Mesendoderm (in vitro differentiated cells): ENCODE results near the gene FGD5.

Experiments
- DNase-seq: peaks from one replicate; pipeline ENCODE4 v3.0.0; 2013
- H2AK5ac ChIP-seq: 2 replicates; pipeline ENCODE4 v1.6.1; 2013; ENCODE audit warnings: low read length, inconsistent platforms
- H2BK120ac ChIP-seq: 2 replicates; pipeline ENCODE4 v1.6.1; 2013; ENCODE audit warnings: low read depth, mild to moderate bottlenecking, low read length, moderate library complexity, mixed read lengths
- H2BK15ac ChIP-seq: replicated peaks from 2 replicates; pipeline ENCODE4 v1.6.1; 2013; ENCODE audit warnings: low read depth, mild to moderate bottlenecking, moderate library complexity
- H2BK5ac ChIP-seq: 2 replicates; pipeline ENCODE4 v1.6.1; 2013; ENCODE audit warnings: low read length, inconsistent platforms
- H3K18ac ChIP-seq: 2 replicates; pipeline ENCODE4 v1.6.1; 2013; ENCODE audit warnings: mild to moderate bottlenecking, low read length, mixed read lengths
- H3K23ac ChIP-seq: one replicate; pipeline ENCODE4 v1.6.1; 2013; ENCODE audit warnings: low read length
- H3K27ac ChIP-seq: 2 replicates; pipeline ENCODE4 v1.5.1; 2013; ENCODE audit warnings: low read depth, mild to moderate bottlenecking, inconsistent platforms, low read length, moderate library complexity
- H3K27me3 ChIP-seq: 2 replicates; pipeline ENCODE4 v1.6.1; 2013; ENCODE audit warnings: low read length, control low read depth, mild to moderate bottlenecking, inconsistent platforms; ENCODE audit not compliant: insufficient read depth, poor library complexity
- H3K36me3 ChIP-seq: 2 replicates; pipeline ENCODE4 v1.6.1; 2013; ENCODE audit warnings: low read length, inconsistent platforms; ENCODE audit not compliant: control insufficient read depth, insufficient read depth
- H3K4ac ChIP-seq: one replicate; pipeline ENCODE4 v1.6.1; 2013; ENCODE audit warnings: low read depth, mild to moderate bottlenecking, low read length, moderate library complexity
- H3K4me1 ChIP-seq: 2 replicates; pipeline ENCODE4 v1.6.1; 2013; ENCODE audit warnings: low read depth, low read length, inconsistent platforms; ENCODE audit not compliant: control insufficient read depth
- H3K4me2 ChIP-seq: 2 replicates; pipeline ENCODE4 v1.6.1; 2013; ENCODE audit warnings: low read length
- H3K4me3 ChIP-seq: 2 replicates; pipeline ENCODE4 v1.5.1; 2013; ENCODE audit warnings: mild to moderate bottlenecking, low read length
- H3K56ac ChIP-seq: one replicate; pipeline ENCODE4 v1.6.1; 2013; ENCODE audit warnings: low read length
- H3K79me1 ChIP-seq: 2 replicates; pipeline ENCODE4 v1.6.1; 2013; ENCODE audit warnings: low read length, inconsistent platforms
- H3K79me2 ChIP-seq: 2 replicates; pipeline ENCODE4 v1.6.1; 2013; ENCODE audit warnings: mild to moderate bottlenecking, low read length; ENCODE audit not compliant: control insufficient read depth, insufficient read depth
- H3K9ac ChIP-seq: 2 replicates; pipeline ENCODE4 v1.6.1; 2013; ENCODE audit warnings: low read length, inconsistent platforms
- H4K5ac ChIP-seq: one replicate; pipeline ENCODE4 v1.6.1; 2013; ENCODE audit warnings: low read length
- H4K8ac ChIP-seq: one replicate; pipeline ENCODE4 v1.6.1; 2013; ENCODE audit warnings: low read depth, mild to moderate bottlenecking, control low read depth, low read length, moderate library complexity
- WGBS: extraction: QIAGEN DNeasy Blood & Tissue Kit; methylation state at CpG from one replicate; pipeline ENCODE4 v1.1.7; 2013; ENCODE audit warnings: low lambda C conversion rate, missing lambda C conversion rate; ENCODE audit not compliant: insufficient coverage; ENCODE audit errors: extremely low coverage; 5-methylcytosine and 5-hydroxymethylcytosine counted together

FGD5 gene

GRCh38 chr3:14793126-14793857, 25.5 kb upstream of the FGD5 start:
- no peak overlapping the region for H3K4me3 ChIP-seq
- no peaks in the 10 kb centered on the region for H3K79me2 ChIP-seq
- H3K4me2 ChIP-seq, result no peak overlapping the region
- no CpG with 5 or more reads among the region's 15 CpGs for WGBS
- H4K5ac ChIP-seq, result no peak overlapping the region
- H3K23ac ChIP-seq, result no peak overlapping the region
- DNase-seq, result no peak
- H2BK120ac ChIP-seq, result no peak overlapping the region
- H2BK5ac ChIP-seq, result no peak overlapping the region
- no peak overlapping the region for H3K4ac ChIP-seq
- H2BK15ac ChIP-seq, result no peak overlapping the region
- H3K27me3 ChIP-seq, result no peaks in the 10 kb centered on the region
- H3K36me3 ChIP-seq, result no peaks in the 10 kb centered on the region
- no peak overlapping the region for H3K18ac ChIP-seq
- no peak overlapping the region for H4K8ac ChIP-seq
- no peak overlapping the region for H2AK5ac ChIP-seq
- H3K56ac ChIP-seq, result no peak overlapping the region
- no peak overlapping the region for H3K9ac ChIP-seq
- no peaks in the 10 kb centered on the region for H3K4me1 ChIP-seq
- no peaks in the 10 kb centered on the region for H3K79me1 ChIP-seq
- H3K27ac ChIP-seq, result no peak overlapping the region

- no peaks in the 10 kb centered on the region for H3K27me3 ChIP-seq
- H3K79me1 ChIP-seq, result no peaks in the 10 kb centered on the region
- no peak for DNase-seq
Measured at GRCh38 chr3:14793858-14794234, 24.9 kb upstream of the FGD5 start.

DNA sequence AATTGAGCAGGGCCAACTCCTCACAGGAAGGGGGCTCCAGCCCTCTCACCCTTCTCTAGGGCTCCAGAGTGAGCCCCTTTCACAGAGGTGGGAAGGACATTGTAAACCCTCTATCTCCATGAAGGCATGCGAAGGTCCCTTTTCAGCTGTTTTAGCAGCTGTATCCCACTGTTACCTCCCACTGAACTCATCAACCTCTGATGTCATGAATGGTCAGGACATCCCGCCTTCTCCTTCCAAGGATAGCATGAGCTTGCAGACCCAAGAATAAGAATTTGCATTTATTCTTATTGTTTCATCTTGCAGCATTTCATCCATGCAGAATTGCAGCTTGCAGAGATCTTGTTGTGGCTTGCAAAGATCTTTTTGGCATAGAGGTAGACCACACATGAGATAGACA, 24.3 kb upstream of the FGD5 start:
- no peaks in the 10 kb centered on the region for H3K79me1 ChIP-seq
- H4K5ac ChIP-seq, result no peak overlapping the region
- H3K27ac ChIP-seq, result no peak overlapping the region
- H3K9ac ChIP-seq, result no peak overlapping the region
- no peak overlapping the region for H2AK5ac ChIP-seq
- no peaks in the 10 kb centered on the region for H3K4me1 ChIP-seq
- H2BK15ac ChIP-seq, result no peak overlapping the region
- no peak overlapping the region for H3K56ac ChIP-seq
- H2BK120ac ChIP-seq, result no peak overlapping the region
- H2BK5ac ChIP-seq, result no peak overlapping the region
- H3K27me3 ChIP-seq, result no peaks in the 10 kb centered on the region
- no CpG with 5 or more reads among the region's 2 CpGs for WGBS
- no peaks in the 10 kb centered on the region for H3K36me3 ChIP-seq
- no peaks in the 10 kb centered on the region for H3K79me2 ChIP-seq
- no peak overlapping the region for H3K23ac ChIP-seq
- H3K4ac ChIP-seq, result no peak overlapping the region
- H4K8ac ChIP-seq, result no peak overlapping the region
- H3K18ac ChIP-seq, result no peak overlapping the region
- H3K4me3 ChIP-seq, result no peak overlapping the region
- no peak for DNase-seq
- no peak overlapping the region for H3K4me2 ChIP-seq

More at GRCh38 chr3:14793858-14794234, 24.9 kb upstream of the FGD5 start:
- H3K56ac ChIP-seq, result no peak overlapping the region
- H2BK5ac ChIP-seq, result no peak overlapping the region
- H3K4ac ChIP-seq, result no peak overlapping the region
- H2BK15ac ChIP-seq, result no peak overlapping the region
- no peak overlapping the region for H4K5ac ChIP-seq
- no peaks in the 10 kb centered on the region for H3K36me3 ChIP-seq
- H3K79me2 ChIP-seq, result no peaks in the 10 kb centered on the region
- H3K4me1 ChIP-seq, result no peaks in the 10 kb centered on the region
- H2AK5ac ChIP-seq, result no peak overlapping the region
- H2BK120ac ChIP-seq, result no peak overlapping the region
- H4K8ac ChIP-seq, result no peak overlapping the region
- no peak overlapping the region for H3K27ac ChIP-seq
- WGBS, result no CpG with 5 or more reads among the region's 5 CpGs
- no peak overlapping the region for H3K9ac ChIP-seq
- no peak overlapping the region for H3K4me2 ChIP-seq
- H3K18ac ChIP-seq, result no peak overlapping the region
- no peak overlapping the region for H3K23ac ChIP-seq
- no peak overlapping the region for H3K4me3 ChIP-seq

GRCh38 chr3:14795996-14796395, 22.8 kb upstream of the FGD5 start:
- H2BK15ac ChIP-seq, result no peak overlapping the region
- WGBS, result no CpG with 5 or more reads among the region's 2 CpGs

DNA sequence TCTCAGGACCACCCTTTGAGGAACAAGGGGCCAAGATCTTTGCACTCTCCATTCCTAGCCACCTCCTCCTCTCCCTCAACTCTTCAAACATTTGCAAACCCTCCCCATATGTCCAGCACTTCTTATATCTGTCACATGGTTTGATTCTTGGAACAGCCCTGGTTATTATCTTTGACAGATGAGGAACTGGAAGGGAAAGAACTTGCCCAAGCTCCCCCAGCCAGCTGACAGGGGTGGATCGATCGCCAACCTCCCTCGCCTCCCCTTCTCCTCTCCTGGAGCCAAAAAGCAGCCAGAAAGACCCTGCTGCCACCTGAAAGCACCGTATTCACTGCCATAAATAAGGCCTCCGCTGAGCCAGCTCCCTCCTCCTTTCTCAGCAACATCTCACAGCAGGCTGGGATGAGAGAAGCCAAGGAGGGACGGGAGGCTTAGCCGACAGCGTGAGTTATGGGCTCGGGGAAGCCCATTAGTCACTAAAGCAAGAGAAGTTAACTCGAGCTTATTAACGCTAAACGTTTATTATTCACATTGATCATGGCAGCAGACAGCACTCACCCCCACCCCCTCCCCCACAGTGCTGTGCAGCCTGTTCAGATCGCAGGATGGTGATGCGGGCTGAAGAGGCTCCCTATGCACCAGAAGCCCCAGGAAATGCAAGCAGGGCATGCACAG, 22.2 kb upstream of the FGD5 start:
- no peak for DNase-seq
- Histone ChIP-seq H2AK5ac (no peak overlapping the region), H3K4me2 (no peak overlapping the region), H2BK120ac (no peak overlapping the region), H3K4me1 (no peaks in the 10 kb centered on the region), H3K36me3 (no peaks in the 10 kb centered on the region), H3K56ac (no peak overlapping the region), H4K8ac (no peak overlapping the region), H4K5ac (no peak overlapping the region), H2BK5ac (no peak overlapping the region), H3K79me2 (no peaks in the 10 kb centered on the region), H3K79me1 (no peaks in the 10 kb centered on the region), H3K23ac (no peak overlapping the region), H3K9ac (no peak overlapping the region), H2BK15ac (no peak overlapping the region), H3K18ac (no peak overlapping the region), H3K4me3 (no peak overlapping the region), H3K27me3 (no peaks in the 10 kb centered on the region), H3K4ac (no peak overlapping the region), H3K27ac (no peak overlapping the region)
- WGBS, result no CpG with 5 or more reads among the region's 14 CpGs

More at GRCh38 chr3:14795996-14796395, 22.8 kb upstream of the FGD5 start:
- no peak overlapping the region for H3K4me3 ChIP-seq
- H3K79me1 ChIP-seq, result no peaks in the 10 kb centered on the region
- no peak overlapping the region for H3K56ac ChIP-seq
- H3K18ac ChIP-seq, result no peak overlapping the region
- no peaks in the 10 kb centered on the region for H3K27me3 ChIP-seq
- H3K27ac ChIP-seq, result no peak overlapping the region
- no peak for DNase-seq
- H3K36me3 ChIP-seq, result no peaks in the 10 kb centered on the region
- no peak overlapping the region for H2AK5ac ChIP-seq
- no peak overlapping the region for H3K23ac ChIP-seq
- no peak overlapping the region for H2BK5ac ChIP-seq
- no peak overlapping the region for H4K5ac ChIP-seq
- H3K4me1 ChIP-seq, result no peaks in the 10 kb centered on the region
- no peaks in the 10 kb centered on the region for H3K79me2 ChIP-seq
- H3K4ac ChIP-seq, result no peak overlapping the region
- no peak overlapping the region for H3K4me2 ChIP-seq
- H4K8ac ChIP-seq, result no peak overlapping the region
- H2BK120ac ChIP-seq, result no peak overlapping the region
- no peak overlapping the region for H3K9ac ChIP-seq
